COLO668 (cell line): ENCODE results near the gene MTARC2.

Source experiments
- DNase-seq: peaks from one replicate; lab custom pipeline; 2025; ENCODE audit not compliant: unreplicated experiment; lab: John Stamatoyannopoulos, UW

MTARC2 gene

DNA sequence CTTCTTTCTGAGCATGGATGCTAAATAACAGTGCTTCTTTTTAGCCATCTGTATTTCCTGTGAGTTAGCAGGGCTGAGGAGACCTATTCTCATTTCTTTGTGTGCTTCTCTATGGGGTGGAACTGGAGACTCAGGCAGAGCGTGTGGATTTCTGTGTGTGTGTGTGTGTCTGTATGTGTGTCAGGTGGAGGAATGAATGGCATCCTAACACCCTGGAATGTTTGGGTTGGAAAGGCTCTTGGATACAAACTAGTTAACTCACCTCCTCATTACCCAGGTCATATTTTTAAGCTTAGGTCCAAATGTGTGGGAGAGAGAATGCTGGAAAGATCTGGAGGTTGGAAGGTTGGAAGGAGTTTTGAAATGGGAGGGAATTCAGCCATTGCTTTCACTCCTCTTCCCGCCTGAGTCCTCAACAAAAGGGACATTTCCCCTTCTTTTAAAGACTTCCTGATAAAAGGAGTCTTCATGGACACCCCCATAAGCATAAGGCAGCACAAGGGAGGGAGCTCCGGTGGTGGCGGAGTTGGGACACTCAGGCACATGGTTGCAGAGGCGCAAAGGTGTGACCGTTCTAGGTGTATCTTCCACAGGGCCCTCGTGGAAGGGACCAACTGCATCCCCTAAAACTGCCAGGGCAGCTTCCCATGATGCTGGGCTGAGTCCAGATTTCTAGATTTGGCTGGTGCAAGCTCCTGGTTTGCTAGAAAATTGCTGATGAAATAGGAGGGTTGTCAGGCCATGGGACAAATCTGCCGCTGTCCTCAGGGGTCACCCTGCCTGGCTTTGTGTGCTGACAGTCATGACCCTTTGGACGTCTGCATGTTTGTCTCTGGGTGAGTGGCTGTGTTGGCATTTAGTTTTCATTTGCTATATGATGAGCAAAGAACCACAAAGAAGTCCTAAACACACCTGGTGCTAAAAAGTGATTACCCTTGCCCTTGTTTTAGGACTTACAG, 76.2 kb downstream of the MTARC2 start:
- no peak for DNase-seq

DNA sequence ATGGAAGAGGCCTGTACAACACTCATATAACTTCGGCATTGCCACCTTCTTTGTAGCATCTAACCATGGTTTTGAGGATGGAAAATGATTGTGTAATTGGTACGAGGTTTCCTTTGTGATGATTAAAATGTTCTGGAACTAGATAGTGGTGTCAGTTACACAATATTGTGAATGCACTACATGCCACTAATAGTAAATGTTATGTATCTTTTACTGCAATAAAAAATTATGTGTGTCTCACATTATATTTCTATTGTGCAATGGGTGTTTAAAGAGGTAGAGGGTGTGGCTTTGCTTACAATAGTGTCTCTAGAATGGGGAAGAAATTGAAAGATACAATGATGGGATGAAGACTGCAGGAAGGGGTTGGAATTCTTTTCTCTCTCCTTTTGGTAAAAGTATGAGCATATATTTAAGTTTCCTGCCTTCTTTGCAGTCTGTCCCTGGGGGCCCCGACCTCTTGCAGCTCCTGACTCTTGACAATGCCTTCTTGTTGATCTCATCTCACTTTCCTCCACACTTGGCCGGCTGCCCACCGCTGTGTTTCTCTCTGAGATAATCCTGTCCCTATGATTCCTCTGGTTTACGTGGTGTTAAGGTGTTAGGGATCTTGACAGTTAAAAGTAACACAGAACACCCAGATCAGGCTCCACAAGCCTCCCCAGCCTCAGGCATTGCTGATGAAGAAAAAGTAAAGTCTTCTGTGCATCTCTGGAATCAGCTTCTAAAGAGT, 77.9 kb downstream of the MTARC2 start:
- DNase-seq = no peak

GRCh38 chr1:220826729-220827128, 78.6 kb downstream of the MTARC2 start:
- no peak for DNase-seq

GRCh38 chr1:220827445-220828178, 79.5 kb downstream of the MTARC2 start:
- DNase-seq = no peak

DNA sequence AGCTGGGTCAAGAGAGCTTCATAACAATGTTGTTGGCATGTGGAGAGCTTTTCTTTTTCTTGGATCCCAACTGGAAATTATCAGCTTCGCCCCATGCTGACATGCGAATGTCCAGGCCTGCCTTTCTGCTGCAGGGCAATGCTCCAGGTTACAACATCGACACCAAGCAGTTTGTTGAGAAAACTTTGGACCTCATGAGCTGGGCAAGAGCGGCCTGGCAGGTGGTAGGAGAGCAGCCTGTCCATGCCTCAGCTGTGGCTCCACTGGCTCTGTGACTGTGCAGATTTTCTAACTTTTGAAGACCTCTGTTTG, 80.0 kb downstream of the MTARC2 start:
- DNase-seq = no peak

- DNase-seq = no peak
Observed at GRCh38 chr1:220828950-220829586, 80.9 kb downstream of the MTARC2 start.

- no peak for DNase-seq
Observed at GRCh38 chr1:220833436-220833835, 85.3 kb downstream of the MTARC2 start.
